Left lung (tissue), 10 donors: ENCODE results near the gene SOX6. TPM values are rescaled to one million over a fixed set of nuclear protein-coding genes. Genes with fewer than 3 reads are reported as not detected.

Experiments used
- ATAC-seq: fragments of 200-7000 bp; cut with Tn5 transposase; one replicate; pipeline ENCODE4 v1.9.1; 2020; ENCODE audit warnings: moderate library complexity
- DNase-seq, 4 donors: peaks; one replicate each; pipeline ENCODE4 v3.0.0-alpha.2; 2013 to 2020
- H3K27ac ChIP-seq, 2 donors: fragments of 200-600 bp; sonication (generic) in 1 of 2; one replicate each; pipeline versions ENCODE4 v1.5.0 to v1.8.0; 2020 to 2021
- H3K27me3 ChIP-seq, 2 donors: fragments of 200-600 bp; sonication (generic) in 1 of 2; one replicate each; pipeline versions ENCODE4 v1.5.0 to v1.8.0; 2020 to 2021
- H3K36me3 ChIP-seq, 2 donors: fragments of 200-600 bp; sonication (generic) in 1 of 2; one replicate each; pipeline versions ENCODE4 v1.5.0 to v1.8.0; 2020 to 2021
- H3K4me1 ChIP-seq, 2 donors: fragments of 200-600 bp; one replicate each; pipeline ENCODE4 v1.8.0; 2021
- H3K4me3 ChIP-seq, 2 donors: fragments of 200-600 bp; sonication (generic) in 1 of 2; one replicate each; pipeline versions ENCODE4 v1.5.0 to v1.8.0; 2020 to 2021; ENCODE audit warnings: mild to moderate bottlenecking in 1 of 2
- H3K9me3 ChIP-seq, 2 donors: fragments of 200-600 bp; sonication (generic) in 1 of 2; one replicate each; pipeline versions ENCODE4 v1.5.0 to v1.8.0; 2020 to 2021
- intact Hi-C, 2 donors: fragments of 100-400 bp; cut with DNase I; formaldehyde crosslinking; loops; one replicate each; pipeline versions ENCODE4 v1.11.2 to v1.14.2; 2022
- polyA plus RNA-seq, 6 donors: library from polyadenylated mRNA; unstranded; fragments of 120-200 nt; gene quantifications; one replicate each; pipeline ENCODE4 v1.2.1, GENCODE V29; 2013; ENCODE audit not compliant: insufficient read length in 6 of 6
- total RNA-seq, 2 donors: library from RNA; stranded (reverse); fragmentation: NEBNext Ultra II Directional; extraction: Animal tissue kit (Norgen Biotek cat#: 25700); gene quantifications; one replicate each; pipeline ENCODE4 v1.2.1, GENCODE V29; 2021
- TF ChIP-seq, protein P1 (sequence below), 2 donors: fragments of 200-600 bp; sonication (generic) in 1 of 2; IDR thresholded peaks; one replicate each; pipeline versions ENCODE4 v1.5.0 to v1.8.0; 2021; ENCODE audit warnings: antibody characterized with exemption in 2 of 2
- donor health status: DM: no; HTN: yes; CAD: no.
- donor health status: DM: no; HTN: no; CAD: no.

The SOX6 gene
- total and polyA plus RNA-seq, 8 donors: 4.7 to 20.5 (median 15.6) TPM

GRCh38 chr11:16239141-16240105 is 116.9 kb downstream of the SOX6 start:
- no peaks in the 10 kb centered on the region for H3K27me3 ChIP-seq
- no peak overlapping the region for H3K27ac ChIP-seq
- no peaks in the 10 kb centered on the region for H3K9me3 ChIP-seq
- TF ChIP-seq, protein P1, sequence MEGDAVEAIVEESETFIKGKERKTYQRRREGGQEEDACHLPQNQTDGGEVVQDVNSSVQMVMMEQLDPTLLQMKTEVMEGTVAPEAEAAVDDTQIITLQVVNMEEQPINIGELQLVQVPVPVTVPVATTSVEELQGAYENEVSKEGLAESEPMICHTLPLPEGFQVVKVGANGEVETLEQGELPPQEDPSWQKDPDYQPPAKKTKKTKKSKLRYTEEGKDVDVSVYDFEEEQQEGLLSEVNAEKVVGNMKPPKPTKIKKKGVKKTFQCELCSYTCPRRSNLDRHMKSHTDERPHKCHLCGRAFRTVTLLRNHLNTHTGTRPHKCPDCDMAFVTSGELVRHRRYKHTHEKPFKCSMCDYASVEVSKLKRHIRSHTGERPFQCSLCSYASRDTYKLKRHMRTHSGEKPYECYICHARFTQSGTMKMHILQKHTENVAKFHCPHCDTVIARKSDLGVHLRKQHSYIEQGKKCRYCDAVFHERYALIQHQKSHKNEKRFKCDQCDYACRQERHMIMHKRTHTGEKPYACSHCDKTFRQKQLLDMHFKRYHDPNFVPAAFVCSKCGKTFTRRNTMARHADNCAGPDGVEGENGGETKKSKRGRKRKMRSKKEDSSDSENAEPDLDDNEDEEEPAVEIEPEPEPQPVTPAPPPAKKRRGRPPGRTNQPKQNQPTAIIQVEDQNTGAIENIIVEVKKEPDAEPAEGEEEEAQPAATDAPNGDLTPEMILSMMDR (IDR thresholded peaks at IDR 0.05): no peak
- H3K4me3 ChIP-seq: no peak overlapping the region
- no peaks in the 10 kb centered on the region for H3K36me3 ChIP-seq
- no peaks in the 10 kb centered on the region for H3K4me1 ChIP-seq
- DNase-seq: peak in 1 of 4 donors; percentile 10
- intact Hi-C loops: no loop called here
- no peak for ATAC-seq

GRCh38 chr11:16226245-16226644 is 130.1 kb downstream of the SOX6 start:
- Histone ChIP-seq H3K27me3 (no peaks in the 10 kb centered on the region), H3K27ac (no peak overlapping the region), H3K36me3 (no peaks in the 10 kb centered on the region), H3K4me3 (no peak overlapping the region), H3K4me1 (no peaks in the 10 kb centered on the region), H3K9me3 (no peaks in the 10 kb centered on the region)
- intact Hi-C loops: no loop called here
- peak in 2 of 4 donors; percentile 28 to 34 for DNase-seq
- TF ChIP-seq, protein P1 (IDR thresholded peaks at IDR 0.05): no peak
- peak; percentile 79 for ATAC-seq

DNA sequence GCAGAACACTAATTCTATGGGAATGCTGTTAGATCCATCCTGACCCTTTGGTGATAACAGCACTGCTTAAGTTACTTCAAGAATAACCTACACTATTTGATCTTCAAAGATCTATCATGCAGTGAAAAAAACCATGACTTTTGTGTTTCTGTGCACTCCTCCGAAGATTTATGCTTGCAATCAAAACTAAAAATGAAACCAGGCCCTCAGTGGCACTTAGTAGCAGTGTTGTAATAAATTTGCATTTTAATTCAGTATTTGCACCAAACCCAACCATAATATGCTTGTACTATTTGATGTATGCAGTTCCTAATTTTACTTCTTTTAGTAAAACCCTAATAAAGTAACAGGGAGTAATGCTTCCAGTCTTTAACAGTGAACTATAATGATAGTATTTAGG is 130.7 kb downstream of the SOX6 start:
- no peaks in the 10 kb centered on the region for H3K36me3 ChIP-seq
- H3K27ac ChIP-seq: no peak overlapping the region
- H3K4me1 ChIP-seq: no peaks in the 10 kb centered on the region
- H3K9me3 ChIP-seq: no peaks in the 10 kb centered on the region
- H3K27me3 ChIP-seq: no peaks in the 10 kb centered on the region
- TF ChIP-seq, protein P1 (IDR thresholded peaks at IDR 0.05): no peak
- no peak overlapping the region for H3K4me3 ChIP-seq
- ATAC-seq (no peak), DNase-seq (no peak)
- intact Hi-C loops: no loop called here

DNA sequence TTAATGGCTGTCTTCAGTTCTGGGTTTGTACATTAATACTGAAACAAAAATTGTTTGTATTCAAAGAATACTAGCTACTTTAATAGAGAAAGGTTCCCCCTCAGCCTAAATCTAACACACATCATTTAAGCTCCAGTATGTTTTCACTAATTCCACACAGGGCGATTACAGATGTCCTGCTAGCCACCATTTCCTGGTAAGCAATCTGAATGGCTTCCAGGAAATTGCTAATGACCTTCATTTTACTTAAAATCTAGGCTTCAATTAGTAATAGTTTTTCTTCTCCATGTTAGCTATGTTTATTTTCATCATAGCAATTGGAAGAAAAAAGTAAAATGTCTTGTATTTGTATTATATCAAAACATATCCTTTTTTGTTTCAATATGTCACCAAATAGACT is 132.8 kb downstream of the SOX6 start:
- Histone ChIP-seq H3K9me3 (no peaks in the 10 kb centered on the region), H3K36me3 (no peaks in the 10 kb centered on the region), H3K4me1 (no peaks in the 10 kb centered on the region), H3K27me3 (no peaks in the 10 kb centered on the region), H3K4me3 (no peak overlapping the region), H3K27ac (no peak overlapping the region)
- intact Hi-C loops: no loop called here
- DNase-seq: no peak
- ATAC-seq: no peak
- TF ChIP-seq, protein P1 (IDR thresholded peaks at IDR 0.05): no peak

- no peak for ATAC-seq
Observed at GRCh38 chr11:16217631-16218030, 138.7 kb downstream of the SOX6 start.

More at GRCh38 chr11:16217631-16218030, 138.7 kb downstream of the SOX6 start:
- Histone ChIP-seq H3K4me1 (no peaks in the 10 kb centered on the region), H3K36me3 (no peaks in the 10 kb centered on the region), H3K9me3 (no peaks in the 10 kb centered on the region), H3K27me3 (no peaks in the 10 kb centered on the region), H3K27ac (no peak overlapping the region), H3K4me3 (no peak overlapping the region)
- DNase-seq: no peak
- intact Hi-C loops: no loop called here
- TF ChIP-seq, protein P1 (IDR thresholded peaks at IDR 0.05): no peak
